ENCODE data around the gene SUSD4. TPM values are rescaled to one million over a fixed set of nuclear protein-coding genes. Genes with fewer than 3 reads are reported as not detected.

The SUSD4 gene
- total RNA-seq, 1 experiment from 2014 or later, result 3.5 TPM

- Histone ChIP-seq H4K91ac (ENCODE audit: insufficient read length, low read depth, low read length) (no peak overlapping the region), H2BK20ac (ENCODE audit: low read depth, low read length, poor library complexity, severe bottlenecking) (no peak overlapping the region), H3K79me1 (ENCODE audit: insufficient read depth, low read depth, low read length, poor library complexity, severe bottlenecking) (no peaks in the 10 kb centered on the region), H3K14ac (ENCODE audit: insufficient read depth, low read length) (no peak overlapping the region), H3K4ac (ENCODE audit: low read depth, low read length) (no peak overlapping the region), H3K27me3 (ENCODE audit: insufficient read depth, low read length) (no peaks in the 10 kb centered on the region), H4K20me1 (ENCODE audit: control insufficient read depth, insufficient read depth, insufficient read length) (no peaks in the 10 kb centered on the region), H4K5ac (ENCODE audit: insufficient read length, low read depth, low read length) (no peak overlapping the region), H3K56ac (ENCODE audit: insufficient read length, low read depth, low read length) (no peak overlapping the region), H3K79me2 (ENCODE audit: insufficient read depth, low read length) (no peaks in the 10 kb centered on the region), H3K9ac (ENCODE audit: extremely low read depth, insufficient read length, low read length) (no peak overlapping the region), H3K4me1 (ENCODE audit: insufficient read depth, low read length) (no peaks in the 10 kb centered on the region), H3T11ph (ENCODE audit: low read length) (no peak overlapping the region), H2AK5ac (ENCODE audit: insufficient read length, low read length) (no peak overlapping the region), H2BK15ac (ENCODE audit: low read depth, low read length) (no peak overlapping the region), H2BK120ac (ENCODE audit: low read depth, low read length, poor library complexity, severe bottlenecking) (no peak overlapping the region), H3K23me2 (ENCODE audit: insufficient read length, low read depth, low read length, poor library complexity, severe bottlenecking) (no peaks in the 10 kb centered on the region), H2BK12ac (ENCODE audit: insufficient read length, low read depth, low read length) (no peak overlapping the region), H3K4me2 (ENCODE audit: insufficient read depth, insufficient read length, low read length) (no peak overlapping the region), H2BK5ac (ENCODE audit: insufficient read length, low read length) (no peak overlapping the region), H3K23ac (ENCODE audit: insufficient read length, low read depth, low read length) (no peak overlapping the region), H3K27ac (ENCODE audit: insufficient read length, low read depth, low read length) (no peak overlapping the region), H4K8ac (replicated peaks; ENCODE audit: insufficient read length, low read depth, low read length) (no peak overlapping the region), H3K9me3 (ENCODE audit: control insufficient read depth, low read depth, low read length) (no peaks in the 10 kb centered on the region), H2AFZ (ENCODE audit: low read length) (no peak overlapping the region), H3K18ac (ENCODE audit: insufficient read length, low read depth, low read length) (no peak overlapping the region)
- no peak for DNase-seq
- Mint-ChIP-seq H3K27ac (no peak overlapping the region), H3K27me3 (ENCODE audit: low read depth) (peaks cover 2% of the 10 kb centered on the region; the same call in 1 of the 2 replicates), H3K4me1 (peaks cover 14 to 15% of the 10 kb centered on the region in 2 experiments), H3K9me3 (no peaks in the 10 kb centered on the region), H3K4me3 (no peak overlapping the region), H3K36me3 (ENCODE audit: insufficient read depth in 1 of 3, low read depth in 3 of 3) (no peaks in the 10 kb centered on the region)
- WGBS (ENCODE audit: extremely low coverage, insufficient read length, low lambda C conversion rate), result no CpG with 5 or more reads among the region's 4 CpGs
- TF ChIP-seq CTCF (conservative IDR thresholded peaks at IDR 0.05), result no peak
Observed at GRCh38 chr1:223331301-223331700, 32.7 kb downstream of the SUSD4 start.
